Osteoblast (primary cell): ENCODE data around the gene LHX5. TPM values are rescaled to one million over a fixed set of nuclear protein-coding genes. Genes with fewer than 3 reads are reported as not detected.

ENCODE experiments used
- DNase-seq: peaks from one replicate; pipeline ENCODE4 v3.0.0; 2011; ENCODE audit warnings: low spot score, mixed read lengths; ENCODE audit not compliant: insufficient read length; ENCODE audit errors: missing footprints
- H2AFZ ChIP-seq: 2 replicates; pipeline ENCODE4 v1.6.0; 2011; ENCODE audit warnings: mild to moderate bottlenecking, low read length
- H3K27ac ChIP-seq: 2 replicates; pipeline ENCODE4 v1.5.1; 2011; ENCODE audit warnings: mild to moderate bottlenecking, low read depth, low read length, moderate library complexity
- H3K27me3 ChIP-seq: 2 replicates; pipeline ENCODE4 v1.6.0; 2012; ENCODE audit warnings: mild to moderate bottlenecking, control low read depth, inconsistent platforms, low read length, moderate library complexity; ENCODE audit not compliant: insufficient read depth
- H3K36me3 ChIP-seq: 2 replicates; pipeline ENCODE4 v1.5.1; 2011; ENCODE audit warnings: mild to moderate bottlenecking, low read length, control low read depth, moderate library complexity; ENCODE audit not compliant: insufficient read depth
- H3K4me1 ChIP-seq: 2 replicates; pipeline ENCODE4 v1.5.1; 2011; ENCODE audit warnings: mild to moderate bottlenecking, low read length, control low read depth, moderate library complexity; ENCODE audit not compliant: insufficient read depth
- H3K4me2 ChIP-seq: 2 replicates; pipeline ENCODE4 v1.6.0; 2011; ENCODE audit warnings: mild to moderate bottlenecking, low read length; ENCODE audit not compliant: insufficient read depth
- H3K4me3 ChIP-seq: fragments of 200-600 bp; sonication (generic); 3 replicates; pipeline ENCODE4 v1.5.1; 2012; ENCODE audit warnings: mild to moderate bottlenecking, low read length, inconsistent platforms; ENCODE audit not compliant: insufficient read depth
- H3K79me2 ChIP-seq: 2 replicates; pipeline ENCODE4 v1.6.0; 2012; ENCODE audit warnings: mild to moderate bottlenecking, low read length, control low read depth, inconsistent platforms; ENCODE audit not compliant: insufficient read depth
- H3K9me3 ChIP-seq: 2 replicates; pipeline ENCODE4 v1.5.1; 2011; ENCODE audit warnings: low read depth, low read length, control low read depth
- H4K20me1 ChIP-seq: 2 replicates; pipeline ENCODE4 v1.6.0; 2012; ENCODE audit warnings: mild to moderate bottlenecking, low read length, control low read depth; ENCODE audit not compliant: insufficient read depth
- CTCF ChIP-seq: IDR thresholded peaks from 2 replicates; pipeline ENCODE4 v1.5.1; 2011; ENCODE audit warnings: mild to moderate bottlenecking, low read depth, low read length, moderate library complexity; ENCODE audit errors: extremely low read depth
- total RNA-seq: library from RNA; depleted of rRNA; stranded (reverse); fragments of >200 nt; gene quantifications from 2 replicates; pipeline ENCODE4 v1.2.3, GENCODE V29; 2012

LHX5 gene
- total RNA-seq, 1 donor, result not detected

- peak within 1 kb of the TSS; percentile 93 for H2AFZ ChIP-seq
- H3K27ac ChIP-seq, result peak within 1 kb of the TSS; percentile 81
- DNase-seq, result peak; percentile 94
- H3K4me2 ChIP-seq, result peak within 1 kb of the TSS; percentile 94
- H3K79me2 ChIP-seq, result peaks cover 11% of the 10 kb centered on the region
- H3K4me3 ChIP-seq, result peak within 1 kb of the TSS; percentile 84
- no peaks in the 10 kb centered on the region for H3K36me3 ChIP-seq
- H3K4me1 ChIP-seq, result peaks cover 5% of the 10 kb centered on the region
- no peaks in the 10 kb centered on the region for H3K27me3 ChIP-seq
- H4K20me1 ChIP-seq, result peaks cover 4% of the 10 kb centered on the region
- no peaks in the 10 kb centered on the region for H3K9me3 ChIP-seq
- no peak for TF ChIP-seq CTCF
Measured at GRCh38 chr12:113422030-113422885, 49.4 kb downstream of the LHX5 start, which contains the start of gene SDSL. Gene SDSL, plus strand, starts transcription at chr12:113422380. Its CDS starts 5,603 bp downstream, at chr12:113427983.

- Histone ChIP-seq H3K79me2 (peaks cover 11% of the 10 kb centered on the region), H3K9me3 (no peaks in the 10 kb centered on the region), H3K27me3 (no peaks in the 10 kb centered on the region), H3K4me3 (no peak overlapping the region), H4K20me1 (peaks cover 4% of the 10 kb centered on the region), H3K4me1 (peaks cover 5% of the 10 kb centered on the region), H3K4me2 (no peak overlapping the region), H2AFZ (no peak overlapping the region), H3K27ac (no peak overlapping the region), H3K36me3 (no peaks in the 10 kb centered on the region)
- no peak for DNase-seq
- no peak for TF ChIP-seq CTCF
Measured at GRCh38 chr12:113420996-113421595, 50.6 kb downstream of the LHX5 start.

- peak; percentile 74 for DNase-seq
- TF ChIP-seq CTCF, result no peak
- no peaks in the 10 kb centered on the region for H3K36me3 ChIP-seq
Measured at GRCh38 chr12:113418213-113418879, 53.3 kb downstream of the LHX5 start.

More at GRCh38 chr12:113418213-113418879, 53.3 kb downstream of the LHX5 start:
- peak overlapping the region; percentile 41 for H2AFZ ChIP-seq
- no peaks in the 10 kb centered on the region for H3K27me3 ChIP-seq
- H4K20me1 ChIP-seq, result no peaks in the 10 kb centered on the region
- H3K9me3 ChIP-seq, result no peaks in the 10 kb centered on the region
- no peak overlapping the region for H3K4me2 ChIP-seq
- peaks cover 11% of the 10 kb centered on the region for H3K79me2 ChIP-seq
- peaks cover 5% of the 10 kb centered on the region for H3K4me1 ChIP-seq
- H3K4me3 ChIP-seq, result no peak overlapping the region
- no peak overlapping the region for H3K27ac ChIP-seq
